C4-2B (cell line): Measurements from ENCODE around the gene ZNF385B.

Source experiments
- H3K27ac ChIP-seq: fragments of 450-650 bp; 2 replicates; pipeline ENCODE4 v1.5.1; 2017
- CTCF ChIP-seq: fragments of 450-650 bp; conservative IDR thresholded peaks from 2 replicates; pipeline ENCODE4 v1.5.1; 2017; ENCODE audit warnings: mild to moderate bottlenecking
- ZFX ChIP-seq: fragments of 450-650 bp; IDR thresholded peaks from 2 replicates; pipeline ENCODE4 v1.6.1; 2017

ZNF385B gene

GRCh38 chr2:179818546-179818945 lies 42.9 kb downstream of the ZNF385B start:
- no peak overlapping the region for H3K27ac ChIP-seq
- no peak for TF ChIP-seq CTCF
- TF ChIP-seq ZFX: no peak

- no peak overlapping the region for H3K27ac ChIP-seq
- TF ChIP-seq ZFX: no peak
- no peak for TF ChIP-seq CTCF
Observed at GRCh38 chr2:179817181-179817841, 44.1 kb downstream of the ZNF385B start.

- TF ChIP-seq ZFX (no peak), CTCF (no peak)
- H3K27ac ChIP-seq: no peak overlapping the region
Observed at GRCh38 chr2:179814050-179814449, 47.4 kb downstream of the ZNF385B start.

- no peak overlapping the region for H3K27ac ChIP-seq
- TF ChIP-seq ZFX: no peak
- no peak for TF ChIP-seq CTCF
Observed at GRCh38 chr2:179812501-179812900, 48.9 kb downstream of the ZNF385B start.

- no peak overlapping the region for H3K27ac ChIP-seq
- TF ChIP-seq ZFX: no peak
- no peak for TF ChIP-seq CTCF
Observed at GRCh38 chr2:179811042-179811441, 50.4 kb downstream of the ZNF385B start.

- no peak overlapping the region for H3K27ac ChIP-seq
- TF ChIP-seq ZFX (no peak), CTCF (no peak)
Observed at GRCh38 chr2:179809606-179810005, 51.8 kb downstream of the ZNF385B start.

GRCh38 chr2:179805001-179805400 lies 56.4 kb downstream of the ZNF385B start:
- no peak overlapping the region for H3K27ac ChIP-seq
- TF ChIP-seq ZFX (no peak), CTCF (no peak)
